ENCODE measurements around the gene XPC. TPM values are rescaled to one million over a fixed set of nuclear protein-coding genes. Genes with fewer than 3 reads are reported as not detected.
"Not testable (repeated sequence)": the region's sequence is repeated elsewhere in the genome, so short reads cannot be mapped to it uniquely, and the experiment has no call there.

XPC gene
- polyA plus RNA-seq, 1 donor = 18.1 TPM

GRCh38 chr3:14133188-14133800, 45.1 kb downstream of the XPC start:
- DNase-seq (ENCODE audit: low read depth) = no peak

GRCh38 chr3:14132689-14133088, 45.7 kb downstream of the XPC start:
- DNase-seq (ENCODE audit: low read depth) = no peak

- DNase-seq (ENCODE audit: low read depth) = no peak
These were observed 46.3 kb downstream of the XPC start for GRCh38 chr3:14132120-14132519.

GRCh38 chr3:14131134-14131533, 47.3 kb downstream of the XPC start:
- DNase-seq (ENCODE audit: low read depth) = no peak

- no peak for DNase-seq (ENCODE audit: low read depth)
These were observed 47.7 kb downstream of the XPC start for GRCh38 chr3:14130707-14131106.

- DNase-seq (ENCODE audit: low read depth) = no peak
These were observed 48.2 kb downstream of the XPC start for GRCh38 chr3:14130230-14130629.

GRCh38 chr3:14129296-14129695, 49.1 kb downstream of the XPC start:
- no peak for DNase-seq (ENCODE audit: low read depth)

- DNase-seq (ENCODE audit: low read depth) = no peak
These were observed 49.7 kb downstream of the XPC start for GRCh38 chr3:14128724-14129123.

- no peak for DNase-seq (ENCODE audit: low read depth)
These were observed 50.8 kb downstream of the XPC start for GRCh38 chr3:14127516-14128161.

GRCh38 chr3:14126887-14127505, 51.4 kb downstream of the XPC start:
- DNase-seq (ENCODE audit: low read depth) = no peak

GRCh38 chr3:14126017-14126886, 52.1 kb downstream of the XPC start:
- no peak for DNase-seq (ENCODE audit: low read depth)

GRCh38 chr3:14125193-14126016, 53.0 kb downstream of the XPC start:
- DNase-seq (ENCODE audit: low read depth) = no peak

- peak; percentile 99 for DNase-seq (ENCODE audit: low read depth)
These were observed 53.7 kb downstream of the XPC start, which contains the start of the genes CHCHD4 and TMEM43 for GRCh38 chr3:14124615-14125192. Gene CHCHD4, minus strand, starts transcription at chr3:14124870. Its CDS starts 194 bp downstream, at chr3:14124676. Gene TMEM43, plus strand, starts transcription at chr3:14125052. Its CDS starts 142 bp downstream, at chr3:14125194.

- no peak for DNase-seq (ENCODE audit: low read depth)
These were observed 54.2 kb downstream of the XPC start for GRCh38 chr3:14124223-14124614.

GRCh38 chr3:14123308-14124222, 54.8 kb downstream of the XPC start:
- no peak for DNase-seq (ENCODE audit: low read depth)

- no peak for DNase-seq (ENCODE audit: low read depth)
These were observed 56.1 kb downstream of the XPC start for GRCh38 chr3:14122301-14122700.

- DNase-seq (ENCODE audit: low read depth) = no peak
These were observed 56.5 kb downstream of the XPC start for GRCh38 chr3:14121859-14122258.

- DNase-seq (ENCODE audit: low read depth) = not testable (repeated sequence)
These were observed 57.4 kb downstream of the XPC start for GRCh38 chr3:14120921-14121448.
